K562 (cell line): Measurements from ENCODE around the gene MEF2C. TPM values are rescaled to one million over a fixed set of nuclear protein-coding genes. Genes with fewer than 3 reads are reported as not detected.
"Not testable (repeated sequence)": the region's sequence is repeated elsewhere in the genome, so short reads cannot be mapped to it uniquely, and the experiment has no call there.

Experiments
- ATAC-seq: fragments of 200-7000 bp; cut with Tn5 transposase; 3 replicates; pipeline ENCODE4 v1.9.1; 2020; ENCODE audit warnings: moderate library complexity
- BruUV-seq: library from RNA; stranded (reverse); fragments of 400-500 nt; replicated peaks from 2 replicates; lab custom pipeline; 2021; lab: Mats Ljungman, UMichigan
- CTCF ChIA-PET: fragments of 300-600 bp; formaldehyde crosslinking; extraction: SDS; loops from one replicate; lab custom pipeline; 2021; ENCODE audit warnings: low intra/inter-chr PET ratio; lab: Yijun Ruan, JAX
- POLR2A ChIA-PET: fragments of 300-600, 350-650 bp; sonication (Branson Sonifier 250); formaldehyde crosslinking; extraction: SDS; loops from one replicate; lab custom pipeline; 2021; ENCODE audit warnings: antibody characterized with exemption, inconsistent platforms; lab: Yijun Ruan, JAX
- DNase-seq, 4 experiments: peaks; one replicate each; pipeline versions ENCODE4 v3.0.0 to v3.0.0-alpha.2; 2011 to 2018; ENCODE audit warnings: low spot score in 3 of 4, mixed read lengths in 3 of 4; ENCODE audit errors: extremely low read depth in 1 of 4
- FAIRE-seq: peaks from 2 replicates; lab custom pipeline; 2011; peaks lifted over from hg19 to GRCh38; lab: Jason Lieb, UNC
- H2AFZ ChIP-seq: 2 replicates; pipeline ENCODE4 v1.6.0; 2011; ENCODE audit warnings: low read depth, low read length, control low read depth, inconsistent platforms
- H3K27ac ChIP-seq: fragments of 200-600 bp; 3 replicates; pipeline ENCODE4 v1.8.0; 2011; ENCODE audit warnings: low read depth, mild to moderate bottlenecking, control low read depth, inconsistent platforms, low read length, moderate library complexity, mixed read lengths; ENCODE audit errors: extremely low read depth
- H3K27me3 ChIP-seq, 2 experiments: fragments of 300-600 bp in 1 of 2; 2 replicates in 1 of 2; 3 replicates in 1 of 2; pipeline versions ENCODE4 v1.6.0 to v1.8.0; 2011; ENCODE audit warnings: inconsistent platforms in 2 of 2, low read length in 2 of 2, mild to moderate bottlenecking in 1 of 2, mixed read lengths in 1 of 2, moderate library complexity in 1 of 2; ENCODE audit not compliant: control insufficient read depth in 2 of 2, insufficient read depth in 2 of 2
- H3K36me3 ChIP-seq: fragments of 300-600 bp; 3 replicates; pipeline ENCODE4 v1.8.0; 2011; ENCODE audit warnings: mild to moderate bottlenecking, low read length, inconsistent platforms; ENCODE audit not compliant: control insufficient read depth, insufficient read depth
- H3K4me1 ChIP-seq, 2 experiments: fragments of 200-600 bp in 1 of 2; replicated peaks in 1 of 2; 2 replicates in 1 of 2; 3 replicates in 1 of 2; pipeline versions ENCODE4 v1.5.1 to v1.8.0; 2011; ENCODE audit warnings: inconsistent platforms in 2 of 2, low read length in 2 of 2, mild to moderate bottlenecking in 1 of 2, mixed read lengths in 1 of 2, moderate library complexity in 1 of 2; ENCODE audit not compliant: control insufficient read depth in 2 of 2, insufficient read depth in 2 of 2
- H3K4me2 ChIP-seq: 2 replicates; pipeline ENCODE4 v1.6.1; 2011; ENCODE audit warnings: low read length, control low read depth, inconsistent platforms, mixed read lengths; ENCODE audit not compliant: insufficient read depth
- H3K4me3 ChIP-seq: fragments of 200-600 bp; sonication (generic), shearing (Covaris generic); 2 replicates; pipeline ENCODE4 v1.5.1; 2016; ENCODE audit warnings: control low read depth, inconsistent platforms
- H3K79me2 ChIP-seq: fragments of 200-600 bp; 3 replicates; pipeline ENCODE4 v1.8.0; 2011; ENCODE audit warnings: low read length, inconsistent platforms; ENCODE audit not compliant: control insufficient read depth, insufficient read depth
- H3K9ac ChIP-seq, 2 experiments: 2 replicates each; pipeline versions ENCODE4 v1.6.0 to v1.6.1; 2011; ENCODE audit warnings: low read depth in 2 of 2, low read length in 2 of 2, control low read depth in 1 of 2, inconsistent platforms in 1 of 2, mild to moderate bottlenecking in 1 of 2, mixed read lengths in 1 of 2; ENCODE audit not compliant: insufficient read depth in 1 of 2
- H3K9me1 ChIP-seq: one replicate; pipeline ENCODE4 v1.6.0; 2011; ENCODE audit warnings: inconsistent platforms, mild to moderate bottlenecking, low read length, moderate library complexity; ENCODE audit not compliant: control insufficient read depth, insufficient read depth
- H3K9me3 ChIP-seq: replicated peaks from 2 replicates; pipeline ENCODE4 v1.5.1; 2011; ENCODE audit warnings: low read depth, low read length, inconsistent platforms; ENCODE audit not compliant: control insufficient read depth, insufficient read depth
- H4K20me1 ChIP-seq: replicated peaks from 2 replicates; pipeline ENCODE4 v1.6.1; 2011; ENCODE audit warnings: low read length, inconsistent platforms, mixed read lengths; ENCODE audit not compliant: control insufficient read depth, insufficient read depth
- BDP1 ChIP-seq: IDR thresholded peaks from 3 replicates; pipeline ENCODE4 v1.6.1; 2011; ENCODE audit not compliant: insufficient read length, insufficient read depth
- CBX1 ChIP-seq: sonication (generic); IDR thresholded peaks from 2 replicates; pipeline ENCODE4 v1.6.1; 2016; ENCODE audit warnings: antibody characterized with exemption, low read depth, mild to moderate bottlenecking
- CSDE1 ChIP-seq, 2 experiments: fragments of 450-650 bp; IDR thresholded peaks; 2 replicates each; pipeline ENCODE4 v1.6.1; 2016; ENCODE audit warnings: mild to moderate bottlenecking in 1 of 2
- HDAC1 ChIP-seq, 2 experiments: fragments of 450-650 bp; IDR thresholded peaks; 2 replicates each; pipeline ENCODE4 v1.6.1; 2016 to 2017; ENCODE audit warnings: inconsistent platforms in 1 of 2, mild to moderate bottlenecking in 1 of 2, moderate library complexity in 1 of 2
- MAX ChIP-seq: sonication (generic); formaldehyde crosslinking; IDR thresholded peaks from 2 replicates; pipeline ENCODE4 v1.9.0; 2022; ENCODE audit warnings: mild to moderate bottlenecking, missing genetic modification reagents
- POU5F1 ChIP-seq: fragments of 150-350 bp; IDR thresholded peaks from 2 replicates; pipeline ENCODE4 v1.6.1; 2014; ENCODE audit warnings: borderline replicate concordance, low read length, low read depth, mild to moderate bottlenecking; ENCODE audit not compliant: partially characterized antibody
- RFX1 ChIP-seq: fragments of 450-650 bp; IDR thresholded peaks from 2 replicates; pipeline ENCODE4 v1.6.1; 2016; ENCODE audit warnings: mild to moderate bottlenecking, moderate library complexity
- TRIM28 ChIP-seq: fragments of 450-650 bp; IDR thresholded peaks from 2 replicates; pipeline ENCODE4 v1.6.1; 2017
- ZFP36 ChIP-seq: fragments of 150-350 bp; IDR thresholded peaks from 2 replicates; pipeline ENCODE4 v1.6.1; 2018; ENCODE audit warnings: low read length, low read depth; ENCODE audit not compliant: partially characterized antibody
- ZKSCAN8 ChIP-seq: fragments of 200-800 bp; sonication (Bioruptor generic); IDR thresholded peaks from 2 replicates; pipeline ENCODE4 v1.6.1; 2016; ENCODE audit warnings: missing genetic modification characterization, missing compliant biosample characterization
- ZNF609 ChIP-seq: sonication (generic); formaldehyde crosslinking; IDR thresholded peaks from 2 replicates; pipeline ENCODE4 v1.8.1; 2023; ENCODE audit warnings: missing genetic modification reagents, mild to moderate bottlenecking, borderline replicate concordance
- WGBS: fragments of 100-300 bp; shearing (Covaris generic); methylation state at CpG from one replicate; pipeline ENCODE4 v1.1.6; 2016; ENCODE audit warnings: low coverage, mixed read lengths; ENCODE audit not compliant: insufficient coverage; ENCODE audit errors: missing lambda C conversion rate; 5-methylcytosine and 5-hydroxymethylcytosine counted together
- in situ Hi-C: fragments of 300-500 bp; cut with MboI; formaldehyde crosslinking; loops from 4 replicates; pipeline ENCODE4 v1.15.0; 2018; ENCODE audit warnings: inconsistent platforms, mixed read lengths
- intact Hi-C: fragments of 100-400 bp; cut with micrococcal nuclease; formaldehyde crosslinking; loops from 2 replicates; pipeline ENCODE4 v1.14.2; 2022
- polyA plus RNA-seq, 8 experiments: library from polyadenylated mRNA; depleted of rRNA in 4 of 8; stranded (reverse) in 5 of 8; unstranded in 3 of 8; fragments of >200 nt; fragmentation: Nextera tagmentation in 2 of 8; fragmentation: Illumina TruSeq in 1 of 8; extraction: Ambion mirVana in 2 of 8; extraction: Trizol in 1 of 8; gene quantifications; 2 replicates each; pipeline versions ENCODE4 v1.2.1 to v1.2.3, GENCODE V29; 2011 to 2014; ENCODE audit warnings: inconsistent platforms in 1 of 8, missing spikeins in 1 of 8
- total RNA-seq, 7 experiments: library from RNA; depleted of rRNA in 6 of 7; stranded (reverse); fragments of >200 nt in 6 of 7; fragmentation: Illumina TruSeq in 2 of 7; extraction: Trizol in 2 of 7; gene quantifications; 2 replicates each; pipeline versions ENCODE4 v1.2.1 to v1.2.3, GENCODE V29; 2011 to 2021; ENCODE audit warnings: low replicate concordance in 1 of 7

MEF2C gene
- total and polyA plus RNA-seq, 9 of the 15 experiments (the other 6 are each of a cell fraction or from before 2014, with no cell fraction given), result 25.1 to 67.8 (median 58.3) TPM

GRCh38 chr5:88856381-88856780, 26.6 kb downstream of the MEF2C start:
- POLR2A ChIA-PET, result not testable (repeated sequence)

GRCh38 chr5:88854769-88855168, 28.2 kb downstream of the MEF2C start:
- Histone ChIP-seq H3K36me3 (peaks cover 17% of the 10 kb centered on the region), H3K9me1 (no peaks in the 10 kb centered on the region), H3K4me3 (no peak overlapping the region), H3K79me2 (peaks cover 4% of the 10 kb centered on the region; the same call in 2 of the 3 replicates), H3K27ac (no peak overlapping the region), H3K9me3 (peaks cover 2% of the 10 kb centered on the region; the same call in 1 of the 2 replicates), H3K9ac (no peak overlapping the region), H2AFZ (no peak overlapping the region), H4K20me1 (no peaks in the 10 kb centered on the region), H3K4me2 (no peak overlapping the region), H3K4me1 (no peaks in the 10 kb centered on the region), H3K27me3 (no peaks in the 10 kb centered on the region)
- in situ Hi-C loops (no loop called here), intact Hi-C loops (no loop called here)
- BruUV-seq, result no TSS peak
- no peak for ATAC-seq
- POLR2A ChIA-PET, result no interaction called here
- no peak for DNase-seq
- no peak for FAIRE-seq
- WGBS, result 65% methylated on average over 2 of the region's 2 CpGs
- CTCF ChIA-PET, result no interaction called here
- TF ChIP-seq BDP1, result no peak
- no peak for TF ChIP-seq CSDE1 (IDR thresholded peaks at IDR 0.05)
- no peak for TF ChIP-seq RFX1
- no peak for TF ChIP-seq MAX (CRISPR knock-in tag)
- TF ChIP-seq HDAC1 (IDR thresholded peaks at IDR 0.05), result no peak
- no peak for TF ChIP-seq POU5F1
- TF ChIP-seq ZKSCAN8, result no peak
- no peak for TF ChIP-seq ZNF609 (CRISPR knock-in tag)

More at GRCh38 chr5:88856381-88856780, 26.6 kb downstream of the MEF2C start:
- H3K79me2 ChIP-seq, H3K9ac ChIP-seq, H3K9me1 ChIP-seq, H3K27ac ChIP-seq, ATAC-seq, H4K20me1 ChIP-seq, H3K27me3 ChIP-seq, CTCF ChIA-PET, H3K9me3 ChIP-seq: not testable (repeated sequence)
- peak; percentile 55 for TF ChIP-seq ZFP36
- peak; percentile 52; the same call in 1 of the 2 replicates for TF ChIP-seq TRIM28
- 0 out of 2 replicates have a peak, but pooled peaks have one; percentile 34 for TF ChIP-seq CBX1
- TF ChIP-seq, all 486 proteins: peak for 3; not testable (repeated sequence) for 483
- H3K4me1 ChIP-seq, H2AFZ ChIP-seq, DNase-seq, FAIRE-seq, BruUV-seq, H3K4me2 ChIP-seq, H3K4me3 ChIP-seq, in situ Hi-C loops, intact Hi-C loops: not testable (repeated sequence)
- peaks cover 19% of the 10 kb centered on the region for H3K36me3 ChIP-seq
- 45% methylated on average over 3 of the region's 3 CpGs for WGBS
